Right lobe of liver (tissue), 4 donors: Measurements from ENCODE around the gene CHST8.

Experiments
- POLR2A ChIP-seq: fragments of 450-650 bp; IDR thresholded peaks from one replicate; pipeline ENCODE4 v1.6.1; 2017; ENCODE audit warnings: antibody characterized with exemption, mild to moderate bottlenecking
- TF ChIP-seq, protein P1 (sequence below), 4 donors: fragments of 200-600 bp in 3 of 4; fragments of 450-650 bp in 1 of 4; IDR thresholded peaks; one replicate each; pipeline versions ENCODE4 v1.5.1 to v1.8.0; 2016 to 2022; ENCODE audit warnings: antibody characterized with exemption in 4 of 4, mild to moderate bottlenecking in 2 of 4
- donor health status: DM: no; HTN: no; CAD: no.
- donor health status: DM: no; HTN: no; CAD: no.
- donor health status: DM: no; HTN: yes; CAD: no.

DNA sequence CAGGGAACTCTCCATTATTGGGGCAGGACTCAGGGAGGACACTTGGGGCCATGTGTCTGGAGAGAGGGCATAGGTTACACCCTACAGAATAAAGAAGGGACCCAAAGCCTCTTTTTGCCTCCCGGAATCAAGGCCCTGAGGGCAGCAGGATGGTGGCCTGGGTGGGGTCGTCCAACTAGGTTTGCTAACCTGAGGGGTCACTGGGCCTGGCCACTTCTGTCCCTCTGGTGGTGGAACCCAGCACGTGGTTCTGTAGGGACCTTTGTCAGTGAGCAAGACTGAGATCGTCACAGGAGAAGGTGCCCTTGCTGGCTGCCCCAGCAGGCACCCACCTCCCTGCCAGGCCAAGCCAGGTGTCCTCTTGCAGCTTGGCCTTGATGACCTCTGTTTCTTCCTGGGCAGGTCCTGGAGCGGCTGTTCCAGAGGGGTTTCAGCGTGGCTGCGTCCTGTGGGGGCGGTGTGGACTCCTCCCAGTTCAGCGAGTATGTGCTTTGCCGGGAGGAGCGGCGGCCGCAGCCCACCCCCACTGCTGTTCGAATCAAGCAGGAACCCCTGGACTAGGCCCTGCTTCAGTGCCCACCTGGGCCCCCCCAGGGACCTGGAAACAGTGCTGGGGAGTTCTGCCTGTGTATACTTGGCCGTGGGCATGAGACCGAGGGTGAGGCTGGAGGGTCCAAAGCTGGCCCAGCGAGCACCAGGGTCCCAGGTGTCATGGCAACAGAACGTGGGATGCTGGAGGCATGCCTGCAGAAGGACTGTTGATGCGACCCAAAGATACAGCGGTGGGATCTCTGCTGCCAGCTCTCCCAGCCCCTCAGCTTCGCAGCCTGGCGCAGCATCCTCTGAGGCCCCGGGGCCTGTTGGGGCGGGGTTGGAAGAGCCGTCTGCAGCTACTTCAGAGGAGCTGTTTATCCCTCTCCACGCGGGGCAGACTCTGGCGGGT lies 190.9 kb downstream of the CHST8 start:
- TF ChIP-seq, protein P1, sequence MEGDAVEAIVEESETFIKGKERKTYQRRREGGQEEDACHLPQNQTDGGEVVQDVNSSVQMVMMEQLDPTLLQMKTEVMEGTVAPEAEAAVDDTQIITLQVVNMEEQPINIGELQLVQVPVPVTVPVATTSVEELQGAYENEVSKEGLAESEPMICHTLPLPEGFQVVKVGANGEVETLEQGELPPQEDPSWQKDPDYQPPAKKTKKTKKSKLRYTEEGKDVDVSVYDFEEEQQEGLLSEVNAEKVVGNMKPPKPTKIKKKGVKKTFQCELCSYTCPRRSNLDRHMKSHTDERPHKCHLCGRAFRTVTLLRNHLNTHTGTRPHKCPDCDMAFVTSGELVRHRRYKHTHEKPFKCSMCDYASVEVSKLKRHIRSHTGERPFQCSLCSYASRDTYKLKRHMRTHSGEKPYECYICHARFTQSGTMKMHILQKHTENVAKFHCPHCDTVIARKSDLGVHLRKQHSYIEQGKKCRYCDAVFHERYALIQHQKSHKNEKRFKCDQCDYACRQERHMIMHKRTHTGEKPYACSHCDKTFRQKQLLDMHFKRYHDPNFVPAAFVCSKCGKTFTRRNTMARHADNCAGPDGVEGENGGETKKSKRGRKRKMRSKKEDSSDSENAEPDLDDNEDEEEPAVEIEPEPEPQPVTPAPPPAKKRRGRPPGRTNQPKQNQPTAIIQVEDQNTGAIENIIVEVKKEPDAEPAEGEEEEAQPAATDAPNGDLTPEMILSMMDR (IDR thresholded peaks at IDR 0.05): no peak
- TF ChIP-seq POLR2A: no peak
